DND-41 (cell line): Measurements from ENCODE around the gene BOLL.

Source experiments
- EZH2 ChIP-seq: IDR thresholded peaks from 3 replicates; pipeline ENCODE4 v1.6.1; 2012; ENCODE audit warnings: borderline replicate concordance, low read depth, mild to moderate bottlenecking, moderate library complexity, low read length, inconsistent platforms; ENCODE audit not compliant: severe bottlenecking
- TF ChIP-seq, protein P1 (sequence below): IDR thresholded peaks from 2 replicates; pipeline ENCODE4 v1.5.1; 2012; ENCODE audit warnings: borderline replicate concordance, low read length, moderate library complexity, mild to moderate bottlenecking; ENCODE audit not compliant: poor library complexity, severe bottlenecking; ENCODE audit errors: extremely low read depth

DNA sequence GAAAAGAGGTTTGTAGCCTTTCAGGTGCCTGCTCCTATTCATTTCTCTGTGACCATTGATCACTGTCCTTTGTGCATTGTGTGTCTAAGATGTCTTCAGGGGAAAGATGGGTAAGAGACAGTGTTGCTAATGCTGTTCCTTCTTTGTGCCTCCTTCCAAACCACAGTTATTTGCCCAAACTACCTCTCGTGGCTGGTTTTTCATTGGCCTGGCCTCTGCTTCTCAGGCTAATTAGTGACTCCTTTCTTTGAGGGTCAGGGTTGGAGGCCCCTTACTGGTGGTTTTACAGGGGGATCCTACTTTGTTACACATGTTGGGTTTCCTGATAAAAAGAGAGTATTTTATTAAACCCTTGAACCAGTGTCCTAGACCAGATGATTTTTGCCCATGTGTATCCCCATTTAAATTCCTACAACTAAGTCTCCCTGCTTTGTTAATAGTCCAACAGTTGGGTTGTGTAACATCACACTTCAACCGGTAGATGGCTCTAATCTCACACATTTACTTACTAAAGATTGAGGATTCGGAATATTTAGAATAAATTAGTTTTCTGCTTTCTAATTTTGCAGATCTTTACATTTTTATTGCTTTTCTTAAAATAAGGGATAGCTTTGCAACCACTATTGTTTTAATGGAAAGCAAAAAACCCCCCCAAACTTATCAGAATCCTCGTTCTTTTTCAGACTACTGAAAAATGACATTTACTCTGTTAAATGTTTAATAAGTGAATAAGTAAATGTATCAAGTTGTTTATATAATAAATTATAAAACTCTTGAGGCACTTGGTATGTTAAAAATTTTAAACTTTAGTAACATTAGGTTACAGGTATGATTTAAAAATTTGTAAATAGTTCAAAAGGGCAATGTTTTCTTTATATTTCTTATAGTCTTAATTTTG lies 77.6 kb downstream of the BOLL start:
- TF ChIP-seq, protein P1, sequence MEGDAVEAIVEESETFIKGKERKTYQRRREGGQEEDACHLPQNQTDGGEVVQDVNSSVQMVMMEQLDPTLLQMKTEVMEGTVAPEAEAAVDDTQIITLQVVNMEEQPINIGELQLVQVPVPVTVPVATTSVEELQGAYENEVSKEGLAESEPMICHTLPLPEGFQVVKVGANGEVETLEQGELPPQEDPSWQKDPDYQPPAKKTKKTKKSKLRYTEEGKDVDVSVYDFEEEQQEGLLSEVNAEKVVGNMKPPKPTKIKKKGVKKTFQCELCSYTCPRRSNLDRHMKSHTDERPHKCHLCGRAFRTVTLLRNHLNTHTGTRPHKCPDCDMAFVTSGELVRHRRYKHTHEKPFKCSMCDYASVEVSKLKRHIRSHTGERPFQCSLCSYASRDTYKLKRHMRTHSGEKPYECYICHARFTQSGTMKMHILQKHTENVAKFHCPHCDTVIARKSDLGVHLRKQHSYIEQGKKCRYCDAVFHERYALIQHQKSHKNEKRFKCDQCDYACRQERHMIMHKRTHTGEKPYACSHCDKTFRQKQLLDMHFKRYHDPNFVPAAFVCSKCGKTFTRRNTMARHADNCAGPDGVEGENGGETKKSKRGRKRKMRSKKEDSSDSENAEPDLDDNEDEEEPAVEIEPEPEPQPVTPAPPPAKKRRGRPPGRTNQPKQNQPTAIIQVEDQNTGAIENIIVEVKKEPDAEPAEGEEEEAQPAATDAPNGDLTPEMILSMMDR = peak; percentile 87
- TF ChIP-seq EZH2 = no peak
